HUES48 (cell line): ENCODE measurements around the gene ST8SIA1.

Experiments
- H3K27ac ChIP-seq: one replicate; pipeline ENCODE4 v1.7.0; 2013; ENCODE audit warnings: low read depth, low read length, inconsistent platforms
- H3K27me3 ChIP-seq: 2 replicates; pipeline ENCODE4 v1.6.1; 2013; ENCODE audit warnings: mild to moderate bottlenecking, low read length; ENCODE audit not compliant: control insufficient read depth, insufficient read depth
- H3K36me3 ChIP-seq: 2 replicates; pipeline ENCODE4 v1.6.1; 2013; ENCODE audit warnings: low read length; ENCODE audit not compliant: control insufficient read depth, insufficient read depth
- H3K4me1 ChIP-seq: 2 replicates; pipeline ENCODE4 v1.6.1; 2013; ENCODE audit warnings: mild to moderate bottlenecking, low read length; ENCODE audit not compliant: control insufficient read depth, insufficient read depth
- H3K4me3 ChIP-seq: 2 replicates; pipeline ENCODE4 v1.5.1; 2013; ENCODE audit warnings: mild to moderate bottlenecking, low read depth, low read length
- H3K9ac ChIP-seq: 2 replicates; pipeline ENCODE4 v1.6.1; 2013; ENCODE audit warnings: mild to moderate bottlenecking, low read depth, low read length, moderate library complexity
- H3K9me3 ChIP-seq: 2 replicates; pipeline ENCODE4 v1.6.1; 2013; ENCODE audit warnings: low read length; ENCODE audit not compliant: control insufficient read depth, insufficient read depth

The ST8SIA1 gene

GRCh38 chr12:22355011-22355580 lies 20.6 kb upstream of the ST8SIA1 start:
- Histone ChIP-seq H3K9me3 (no peaks in the 10 kb centered on the region), H3K4me1 (no peaks in the 10 kb centered on the region), H3K9ac (no peak overlapping the region), H3K27me3 (no peaks in the 10 kb centered on the region), H3K27ac (no peak overlapping the region), H3K4me3 (no peak overlapping the region), H3K36me3 (no peaks in the 10 kb centered on the region)

GRCh38 chr12:22353615-22354325 lies 19.3 kb upstream of the ST8SIA1 start:
- Histone ChIP-seq H3K4me3 (no peak overlapping the region), H3K9ac (no peak overlapping the region), H3K36me3 (no peaks in the 10 kb centered on the region), H3K4me1 (no peaks in the 10 kb centered on the region), H3K27me3 (no peaks in the 10 kb centered on the region), H3K9me3 (no peaks in the 10 kb centered on the region), H3K27ac (no peak overlapping the region)

- Histone ChIP-seq H3K27ac (no peak overlapping the region), H3K27me3 (no peaks in the 10 kb centered on the region), H3K9ac (no peak overlapping the region), H3K36me3 (no peaks in the 10 kb centered on the region), H3K9me3 (no peaks in the 10 kb centered on the region), H3K4me1 (no peaks in the 10 kb centered on the region), H3K4me3 (no peak overlapping the region)
Measured at GRCh38 chr12:22350886-22351285, 16.4 kb upstream of the ST8SIA1 start.

GRCh38 chr12:22348208-22348607 lies 13.7 kb upstream of the ST8SIA1 start:
- no peak overlapping the region for H3K9ac ChIP-seq
- no peak overlapping the region for H3K27ac ChIP-seq
- no peaks in the 10 kb centered on the region for H3K9me3 ChIP-seq
- H3K27me3 ChIP-seq = no peaks in the 10 kb centered on the region
- no peak overlapping the region for H3K4me3 ChIP-seq
- no peaks in the 10 kb centered on the region for H3K4me1 ChIP-seq
- no peaks in the 10 kb centered on the region for H3K36me3 ChIP-seq

GRCh38 chr12:22340143-22340542 lies 5.6 kb upstream of the ST8SIA1 start:
- no peak overlapping the region for H3K4me3 ChIP-seq

GRCh38 chr12:22339691-22340090 lies 5.2 kb upstream of the ST8SIA1 start:
- Histone ChIP-seq H3K27ac (no peak overlapping the region), H3K27me3 (peaks cover 3% of the 10 kb centered on the region; the same call in 1 of the 2 replicates), H3K4me3 (no peak overlapping the region), H3K36me3 (no peaks in the 10 kb centered on the region), H3K4me1 (no peaks in the 10 kb centered on the region), H3K9ac (no peak overlapping the region), H3K9me3 (no peaks in the 10 kb centered on the region)

More at GRCh38 chr12:22340143-22340542, 5.6 kb upstream of the ST8SIA1 start:
- Histone ChIP-seq H3K9ac (no peak overlapping the region), H3K27ac (no peak overlapping the region), H3K27me3 (no peaks in the 10 kb centered on the region), H3K4me1 (no peaks in the 10 kb centered on the region), H3K36me3 (no peaks in the 10 kb centered on the region), H3K9me3 (no peaks in the 10 kb centered on the region)

GRCh38 chr12:22335794-22336166 lies 1.3 kb upstream of the ST8SIA1 start:
- H3K27ac ChIP-seq = no peak overlapping the region
- H3K27me3 ChIP-seq = peaks cover 40% of the 10 kb centered on the region
- H3K36me3 ChIP-seq = no peaks in the 10 kb centered on the region
- peak overlapping the region; percentile 88 for H3K4me3 ChIP-seq
- H3K9me3 ChIP-seq = no peaks in the 10 kb centered on the region
- H3K4me1 ChIP-seq = no peaks in the 10 kb centered on the region
- no peak overlapping the region for H3K9ac ChIP-seq

- Histone ChIP-seq H3K27me3 (peaks cover 40% of the 10 kb centered on the region), H3K36me3 (no peaks in the 10 kb centered on the region), H3K27ac (no peak overlapping the region), H3K4me3 (peak overlapping the region; percentile 88), H3K9me3 (no peaks in the 10 kb centered on the region), H3K9ac (no peak overlapping the region), H3K4me1 (no peaks in the 10 kb centered on the region)
Measured at GRCh38 chr12:22333713-22334409, 646 bp downstream of the ST8SIA1 start.

GRCh38 chr12:22333186-22333712 lies 1.3 kb downstream of the ST8SIA1 start:
- peak overlapping the region; percentile 88 for H3K4me3 ChIP-seq
- H3K27ac ChIP-seq = no peak overlapping the region

GRCh38 chr12:22332202-22332601 lies 2.3 kb downstream of the ST8SIA1 start:
- Histone ChIP-seq H3K27ac (no peak overlapping the region), H3K4me1 (no peaks in the 10 kb centered on the region), H3K36me3 (no peaks in the 10 kb centered on the region), H3K9ac (no peak overlapping the region), H3K27me3 (peaks cover 40% of the 10 kb centered on the region), H3K4me3 (no peak overlapping the region), H3K9me3 (no peaks in the 10 kb centered on the region)

More at GRCh38 chr12:22333186-22333712, 1.3 kb downstream of the ST8SIA1 start:
- Histone ChIP-seq H3K27me3 (peaks cover 40% of the 10 kb centered on the region), H3K9me3 (no peaks in the 10 kb centered on the region), H3K9ac (no peak overlapping the region), H3K36me3 (no peaks in the 10 kb centered on the region), H3K4me1 (no peaks in the 10 kb centered on the region)

GRCh38 chr12:22329621-22330020 lies 4.9 kb downstream of the ST8SIA1 start:
- H3K27me3 ChIP-seq = peaks cover 36% of the 10 kb centered on the region

More at GRCh38 chr12:22329621-22330020, 4.9 kb downstream of the ST8SIA1 start:
- Histone ChIP-seq H3K9me3 (no peaks in the 10 kb centered on the region), H3K9ac (no peak overlapping the region), H3K36me3 (no peaks in the 10 kb centered on the region), H3K27ac (no peak overlapping the region), H3K4me3 (no peak overlapping the region), H3K4me1 (no peaks in the 10 kb centered on the region)
